Amygdala (tissue), 56 donors: ENCODE measurements around the gene MTM1.
A peak's percentile ranks its signal among the peaks of the same experiment; 100 is the strongest.

Experiments
- DNase-seq, 56 donors: peaks; one replicate each; lab custom pipeline; 2025; lab: John Stamatoyannopoulos, UW

MTM1 gene

DNA sequence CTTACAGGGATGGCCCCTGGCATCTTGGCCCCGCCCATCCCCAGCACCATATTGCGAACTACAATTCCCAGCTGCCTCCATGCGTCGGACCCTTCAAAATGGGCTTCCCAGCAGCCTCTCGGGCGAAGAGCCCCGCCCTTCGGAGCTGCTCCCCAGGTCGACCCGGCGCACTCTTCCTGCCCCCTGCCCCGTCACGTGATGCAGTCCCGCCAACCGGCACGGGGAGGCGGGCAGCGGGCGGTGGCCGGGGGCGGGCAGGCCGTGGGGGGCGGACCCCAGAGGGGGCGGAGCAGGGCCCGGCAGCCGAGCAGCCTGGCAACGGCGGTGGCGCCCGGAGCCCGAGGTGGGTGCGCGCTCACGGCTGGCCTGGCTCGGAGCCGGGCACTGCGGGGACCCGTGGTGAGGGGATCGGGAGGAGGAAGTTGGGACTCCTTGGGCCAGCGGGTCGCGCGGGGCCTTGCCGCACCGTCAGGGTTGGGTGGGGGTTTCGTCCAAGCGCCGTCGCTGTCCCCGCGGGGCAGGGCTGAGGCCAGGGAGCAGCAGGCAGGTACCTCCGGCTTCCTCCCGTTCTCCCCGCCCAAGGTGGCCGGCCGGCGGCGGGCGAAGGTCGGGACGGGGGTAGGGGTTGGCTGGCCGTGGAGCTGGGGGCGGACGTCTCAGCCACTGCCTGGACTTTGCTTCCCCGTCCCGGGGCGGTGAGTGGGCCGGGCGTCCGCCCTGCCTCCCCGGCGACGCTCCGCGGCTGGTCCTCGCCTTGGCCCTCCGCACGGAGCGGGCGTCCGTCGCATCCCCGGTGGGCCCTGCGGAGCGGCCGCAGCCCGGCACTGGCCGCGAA is at the start of gene MTM1:
MTM1 (plus strand) TSS at position 302 of the 835 bp plus-strand sequence. CDS start 23,994 bp downstream, outside the sequence.
- peak; percentile 14 to 95 (median 86) for DNase-seq

GRCh38 chrX:150522494-150522893 is 45.9 kb upstream of the MTM1 start:
- DNase-seq: no peak

GRCh38 chrX:150525061-150525919 is 43.1 kb upstream of the MTM1 start:
- peak in 55 of 56 donors; percentile 5 to 89 (median 66) for DNase-seq

DNA sequence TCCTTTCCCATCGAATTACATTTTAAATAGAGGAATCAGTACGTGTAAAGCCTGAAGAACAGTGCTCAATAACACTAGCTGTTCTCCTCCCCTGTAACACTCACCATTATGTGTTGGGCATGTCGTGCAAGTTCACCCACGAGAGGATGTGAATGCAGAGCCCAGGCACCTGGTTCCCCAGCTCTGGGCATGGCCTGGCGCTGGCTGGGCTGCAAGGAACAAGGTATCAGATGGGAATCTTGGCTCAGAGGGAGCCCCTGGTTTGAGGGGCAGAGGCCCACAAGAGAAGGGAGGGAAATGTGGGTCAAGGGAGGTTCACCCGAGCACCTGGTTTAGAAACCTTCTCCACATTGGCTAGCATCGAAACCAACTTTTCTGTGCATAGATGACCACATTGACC is 41.7 kb upstream of the MTM1 start:
- no peak for DNase-seq

- no peak for DNase-seq
These were observed 41.3 kb upstream of the MTM1 start for GRCh38 chrX:150527108-150527507.

- DNase-seq: no peak
These were observed 38.8 kb upstream of the MTM1 start for GRCh38 chrX:150529587-150529986.

GRCh38 chrX:150530821-150531220 is 37.6 kb upstream of the MTM1 start:
- no peak for DNase-seq

DNA sequence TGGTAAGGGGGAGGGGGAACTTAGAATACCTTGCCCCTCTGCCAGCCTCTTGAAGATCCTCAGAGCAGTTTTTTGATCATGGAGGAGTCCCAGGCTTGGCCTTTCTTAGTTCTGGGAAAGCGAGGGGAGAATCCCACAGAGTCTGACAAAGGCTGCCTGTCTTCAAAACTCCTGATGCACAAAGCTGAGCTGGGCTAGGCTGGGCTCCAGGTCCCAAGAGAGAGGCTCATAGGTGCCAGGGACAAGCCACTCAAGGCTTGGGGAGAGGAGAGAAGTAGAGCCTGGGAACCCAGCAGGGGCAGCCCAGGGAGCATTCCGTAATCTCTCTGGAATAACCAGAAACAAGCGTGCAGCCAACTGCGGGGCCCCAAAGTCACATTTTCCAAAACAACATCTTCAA is 37.0 kb upstream of the MTM1 start:
- peak in 14 of 56 donors; percentile 0 to 49 (median 18) for DNase-seq

- DNase-seq: no peak
These were observed 34.6 kb upstream of the MTM1 start for GRCh38 chrX:150533863-150534262.

DNA sequence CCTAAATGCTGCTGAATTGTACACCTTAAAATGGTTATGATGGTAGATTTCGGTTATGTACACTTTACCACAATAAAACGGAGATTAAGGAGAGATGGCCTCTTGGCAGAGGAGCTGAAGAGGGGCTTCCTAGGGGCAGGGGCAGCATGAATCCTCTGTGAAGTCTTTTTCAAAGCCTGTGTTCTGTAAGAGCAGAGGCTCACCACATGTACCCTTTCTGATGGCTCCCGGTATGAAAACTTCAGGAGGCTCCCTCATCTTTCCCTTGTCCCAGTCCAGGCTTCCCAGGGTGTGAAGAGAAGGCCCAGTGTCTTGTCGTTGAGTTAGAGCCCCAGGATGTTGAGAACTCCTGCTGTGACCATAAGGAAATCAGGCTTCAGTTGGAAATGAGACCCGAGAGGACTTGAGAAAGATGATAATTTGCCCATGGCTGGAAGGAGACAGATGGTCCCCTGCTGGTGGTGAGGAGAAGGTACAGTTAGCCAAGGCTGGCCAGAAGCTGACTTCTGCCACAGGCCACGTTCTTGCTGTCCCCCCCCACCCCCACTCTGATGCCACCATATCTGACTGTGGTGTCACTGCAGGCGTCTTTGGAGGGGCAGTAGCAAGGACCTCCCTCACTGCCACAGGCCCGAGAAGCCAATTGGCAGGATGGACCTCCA is 31.8 kb upstream of the MTM1 start:
- no peak for DNase-seq

DNA sequence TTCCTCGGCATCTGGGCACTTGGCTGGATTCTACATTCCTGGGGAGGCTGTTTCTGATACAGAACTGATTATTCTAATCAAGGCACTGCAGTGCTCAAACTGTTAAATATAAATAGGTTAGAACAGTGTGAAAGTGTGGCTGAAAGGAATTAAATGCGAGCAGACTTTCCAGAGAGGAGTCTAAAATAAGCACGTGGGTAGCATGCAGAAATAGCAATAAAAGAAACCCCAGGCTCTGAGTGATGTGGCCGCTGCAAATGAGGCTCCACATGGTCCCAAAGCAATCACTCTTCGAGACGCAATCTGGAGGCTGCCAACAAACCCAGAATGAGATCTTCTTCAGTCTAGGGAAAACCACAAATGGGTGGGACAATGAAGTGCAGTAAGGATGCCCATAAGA is 30.6 kb upstream of the MTM1 start:
- no peak for DNase-seq

DNA sequence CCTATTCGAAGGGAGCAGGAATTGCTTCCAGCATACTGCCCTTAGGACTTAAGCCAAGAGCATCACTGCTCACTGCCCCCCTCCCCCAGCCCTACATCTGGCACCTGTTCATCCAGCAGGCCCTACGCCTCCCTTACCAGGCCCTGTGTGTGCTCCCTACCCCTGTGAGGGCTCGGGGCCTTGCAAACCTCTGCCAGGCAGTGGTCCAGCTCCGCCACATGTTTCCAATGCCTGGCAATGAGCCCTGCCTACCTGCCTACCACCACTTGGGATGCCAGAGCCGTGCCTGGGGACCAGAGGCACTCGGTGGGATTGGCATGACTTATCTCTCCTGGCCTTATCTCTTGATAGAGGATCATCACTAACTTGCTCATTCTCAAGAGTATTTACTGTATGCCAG is 27.5 kb upstream of the MTM1 start:
- no peak for DNase-seq

GRCh38 chrX:150542846-150543229 is 25.6 kb upstream of the MTM1 start:
- no peak for DNase-seq

- no peak for DNase-seq
These were observed 24.9 kb upstream of the MTM1 start for GRCh38 chrX:150543230-150544155.

- no peak for DNase-seq
These were observed 24.1 kb upstream of the MTM1 start for GRCh38 chrX:150544222-150544787.

DNA sequence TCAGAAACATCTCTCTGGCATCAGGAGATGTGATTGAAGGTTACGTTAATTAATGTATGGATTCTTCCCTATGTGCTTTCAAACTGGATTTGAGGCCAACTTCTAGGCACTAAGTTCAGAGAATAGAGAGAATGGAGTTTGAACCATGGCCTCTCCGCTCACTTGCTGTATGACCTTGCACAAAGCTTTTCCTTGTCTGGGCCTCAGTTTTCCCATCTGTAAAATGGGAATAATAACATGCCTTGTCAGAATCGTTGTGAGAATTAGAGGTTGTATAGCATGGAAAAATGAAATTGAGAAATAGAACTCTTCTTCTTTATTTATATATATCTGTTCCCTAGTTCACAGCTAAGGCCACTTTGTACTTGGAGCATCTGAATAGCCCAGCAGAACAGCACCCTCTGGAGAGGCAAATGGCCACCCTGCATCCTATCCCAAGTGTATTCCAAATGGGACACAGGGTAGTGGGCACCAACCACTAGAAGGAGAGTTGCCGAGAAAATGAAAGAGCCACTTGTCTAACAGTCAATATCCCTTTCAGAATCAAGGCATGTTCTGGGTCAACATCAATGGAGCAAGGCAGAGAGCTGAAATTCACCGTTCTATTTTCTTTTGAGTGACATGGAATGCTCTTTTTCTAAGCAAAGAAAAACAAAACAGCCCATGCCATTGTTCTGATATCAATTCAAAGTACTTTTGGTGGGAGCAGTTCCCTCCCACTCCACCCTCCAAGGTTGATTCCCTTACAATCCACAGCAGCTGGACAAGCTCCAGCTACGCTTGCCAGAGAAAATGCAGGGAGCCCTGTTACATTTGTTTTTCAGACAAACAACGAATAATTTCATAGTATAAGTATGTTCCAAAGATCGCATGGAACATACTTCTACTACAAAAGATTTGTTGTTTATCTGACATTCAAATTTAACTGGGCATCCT is 23.3 kb upstream of the MTM1 start:
- peak in 9 of 56 donors; percentile 1 to 39 (median 12) for DNase-seq

DNA sequence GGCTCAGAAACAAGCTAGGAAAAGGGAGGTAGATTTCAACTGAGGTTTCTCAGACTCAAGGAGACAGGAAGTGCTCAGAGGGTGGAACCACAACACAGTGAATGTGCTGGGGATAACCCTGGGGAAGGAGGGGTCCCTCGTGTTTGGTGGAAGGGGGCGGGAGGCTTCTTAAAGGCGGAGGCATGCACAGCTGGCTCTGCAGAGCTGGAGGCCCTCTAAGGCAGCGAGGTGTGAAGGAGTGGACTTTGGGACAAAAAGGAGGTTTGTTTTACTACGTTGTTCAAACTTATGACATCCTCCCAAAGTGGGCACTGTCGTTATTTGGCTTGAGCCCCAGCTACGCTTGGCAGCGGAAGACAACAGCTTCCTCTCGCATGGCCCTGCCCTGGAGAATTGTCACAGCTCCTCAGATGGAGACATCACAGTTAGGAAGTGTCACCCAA is 21.7 kb upstream of the MTM1 start:
- DNase-seq: peak in 1 of 56 donors; percentile 34
